Nephron (organoid): ENCODE data around the gene FGF6.

Source experiments
- H3K27ac Mint-ChIP-seq, 3 experiments: 2 replicates each; pipeline ENCODE4 v1.8.0; 2020; ENCODE audit warnings: mixed read lengths in 3 of 3, mild to moderate bottlenecking in 2 of 3, moderate library complexity in 1 of 3
- H3K27me3 Mint-ChIP-seq: 2 replicates; pipeline ENCODE4 v1.8.0; 2021; ENCODE audit warnings: low read depth, mild to moderate bottlenecking, moderate library complexity, mixed read lengths
- H3K36me3 Mint-ChIP-seq: 2 replicates; pipeline ENCODE4 v1.8.0; 2020; ENCODE audit warnings: low read depth, mixed read lengths
- H3K4me1 Mint-ChIP-seq: 2 replicates; pipeline ENCODE4 v1.8.0; 2020; ENCODE audit warnings: mixed read lengths
- H3K4me3 Mint-ChIP-seq, 3 experiments: 2 replicates each; pipeline ENCODE4 v1.8.0; 2020; ENCODE audit warnings: mild to moderate bottlenecking in 3 of 3, mixed read lengths in 3 of 3, moderate library complexity in 2 of 3
- H3K9me3 Mint-ChIP-seq: 2 replicates; pipeline ENCODE4 v1.8.0; 2020; ENCODE audit warnings: mixed read lengths
- CTCF ChIP-seq, 3 experiments: fragments of 200-600 bp; sonication (generic); IDR thresholded peaks; one replicate each; pipeline ENCODE4 v1.5.0; 2021; ENCODE audit warnings: antibody characterized with exemption in 3 of 3; ENCODE audit not compliant: unreplicated experiment in 3 of 3

FGF6 gene

GRCh38 chr12:4422985-4423384 lies 22.6 kb downstream of the FGF6 start:
- Mint-ChIP-seq H3K4me3 (no peak overlapping the region), H3K36me3 (no peaks in the 10 kb centered on the region), H3K27ac (no peak overlapping the region), H3K27me3 (no peaks in the 10 kb centered on the region), H3K9me3 (no peaks in the 10 kb centered on the region), H3K4me1 (peaks cover 9% of the 10 kb centered on the region)
- no peak for TF ChIP-seq CTCF (IDR thresholded peaks at IDR 0.05; ENCODE audit: unreplicated experiment in 3 of 3)

DNA sequence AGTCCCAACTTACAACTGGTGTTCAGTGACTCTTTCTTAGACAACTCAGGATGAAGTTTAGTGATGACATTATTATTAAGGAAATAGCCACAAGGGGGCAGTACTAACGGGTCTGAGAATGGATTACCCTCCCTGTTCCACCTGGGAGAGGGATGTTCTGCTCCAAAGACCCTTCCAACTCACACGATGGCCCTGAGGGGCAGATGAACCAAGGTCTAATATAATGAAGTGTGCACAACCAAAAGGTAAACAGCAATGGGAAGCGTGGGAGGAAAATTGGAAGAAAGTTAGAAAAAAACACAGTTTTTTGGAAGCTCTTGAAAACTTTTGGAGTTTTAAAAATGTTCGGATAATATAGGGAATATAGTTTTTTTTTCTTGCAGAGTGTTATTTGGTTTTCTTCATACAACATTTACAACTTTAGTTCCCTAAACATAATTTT lies 24.0 kb downstream of the FGF6 start:
- TF ChIP-seq CTCF (IDR thresholded peaks at IDR 0.05; ENCODE audit: unreplicated experiment in 3 of 3) = peak; percentile 51 to 69 (median 57)
- H3K36me3 Mint-ChIP-seq = no peaks in the 10 kb centered on the region
- H3K27me3 Mint-ChIP-seq = peaks cover 6% of the 10 kb centered on the region
- no peak overlapping the region for H3K27ac Mint-ChIP-seq
- H3K9me3 Mint-ChIP-seq = no peaks in the 10 kb centered on the region
- H3K4me1 Mint-ChIP-seq = peaks cover 13% of the 10 kb centered on the region
- H3K4me3 Mint-ChIP-seq = no peak overlapping the region

DNA sequence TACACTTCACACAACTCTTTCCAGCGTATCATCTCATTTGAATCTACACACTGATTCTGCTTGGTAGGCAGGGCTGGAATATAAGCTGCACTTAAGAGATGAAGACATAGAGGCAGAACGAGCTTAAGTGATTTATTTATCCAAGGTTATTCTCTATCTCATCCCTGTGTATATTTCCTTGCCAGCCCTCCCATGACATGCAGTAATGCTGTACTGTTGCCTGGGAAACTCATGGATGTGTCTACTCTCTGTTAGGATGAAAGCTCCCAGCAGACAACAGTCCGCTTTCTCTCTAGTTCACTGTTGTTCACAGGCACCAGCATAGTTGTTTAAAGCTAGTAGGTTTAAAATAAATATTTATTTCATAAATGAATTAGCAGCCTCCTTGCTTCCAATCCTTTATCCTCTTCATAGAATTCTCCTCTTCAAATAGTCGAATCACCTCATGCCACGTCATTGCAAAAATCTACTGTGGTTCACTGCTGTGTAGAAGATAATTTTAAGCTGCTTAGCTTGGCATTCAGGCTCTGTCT lies 25.4 kb downstream of the FGF6 start:
- Mint-ChIP-seq H3K4me1 (peaks cover 24% of the 10 kb centered on the region), H3K27ac (no peak overlapping the region), H3K36me3 (no peaks in the 10 kb centered on the region), H3K4me3 (no peak overlapping the region), H3K9me3 (no peaks in the 10 kb centered on the region), H3K27me3 (peaks cover 13% of the 10 kb centered on the region)
- no peak for TF ChIP-seq CTCF (IDR thresholded peaks at IDR 0.05; ENCODE audit: unreplicated experiment in 3 of 3)

GRCh38 chr12:4418913-4419312 lies 26.7 kb downstream of the FGF6 start:
- H3K9me3 Mint-ChIP-seq = no peaks in the 10 kb centered on the region
- peaks cover 20% of the 10 kb centered on the region for H3K4me1 Mint-ChIP-seq
- H3K27ac Mint-ChIP-seq = no peak overlapping the region
- no peaks in the 10 kb centered on the region for H3K36me3 Mint-ChIP-seq
- H3K27me3 Mint-ChIP-seq = peaks cover 15% of the 10 kb centered on the region
- H3K4me3 Mint-ChIP-seq = no peak overlapping the region
- no peak for TF ChIP-seq CTCF (IDR thresholded peaks at IDR 0.05; ENCODE audit: unreplicated experiment in 3 of 3)

- Mint-ChIP-seq H3K9me3 (no peaks in the 10 kb centered on the region), H3K27ac (peak overlapping the region in 2 of 3 experiments; percentile 67 to 86), H3K4me1 (peaks cover 20% of the 10 kb centered on the region), H3K36me3 (no peaks in the 10 kb centered on the region), H3K27me3 (peaks cover 15% of the 10 kb centered on the region), H3K4me3 (no peak overlapping the region)
- no peak for TF ChIP-seq CTCF (IDR thresholded peaks at IDR 0.05; ENCODE audit: unreplicated experiment in 3 of 3)
These were observed 27.7 kb downstream of the FGF6 start for GRCh38 chr12:4417936-4418335.

DNA sequence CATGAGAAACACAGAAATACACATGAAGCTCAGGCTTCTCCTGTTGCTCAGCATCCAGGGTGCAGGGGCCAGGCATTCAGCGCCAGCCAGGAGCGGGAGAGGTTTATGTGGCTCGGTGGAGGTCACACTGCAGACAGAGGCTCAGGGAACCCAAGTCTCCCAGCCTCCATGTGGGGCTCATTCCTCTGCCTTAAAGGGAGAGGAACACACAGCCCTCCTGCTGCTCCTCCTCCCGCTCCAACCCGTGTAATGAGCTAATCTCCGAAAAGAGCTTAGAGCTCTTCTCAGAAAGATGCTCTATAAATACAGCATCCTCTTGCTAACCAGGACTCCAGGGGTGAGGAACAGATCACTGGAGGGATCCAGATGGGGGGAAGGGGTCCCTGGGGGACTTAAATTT lies 28.2 kb downstream of the FGF6 start:
- peaks cover 15% of the 10 kb centered on the region for H3K27me3 Mint-ChIP-seq
- no peak for TF ChIP-seq CTCF (IDR thresholded peaks at IDR 0.05; ENCODE audit: unreplicated experiment in 3 of 3)
- no peak overlapping the region for H3K4me3 Mint-ChIP-seq
- no peaks in the 10 kb centered on the region for H3K36me3 Mint-ChIP-seq
- H3K9me3 Mint-ChIP-seq = no peaks in the 10 kb centered on the region
- H3K27ac Mint-ChIP-seq = peak overlapping the region in 2 of 3 experiments; percentile 67 to 86
- H3K4me1 Mint-ChIP-seq = peaks cover 20% of the 10 kb centered on the region
